Measurements from ENCODE around the gene GRHL1.

Gene GRHL1

GRCh38 chr2:10047616-10048500 lies 96.4 kb downstream of the GRHL1 start:
- no peak for TF ChIP-seq CTCF (IDR thresholded peaks at IDR 0.05; ENCODE audit: insufficient read depth, low read length, poor library complexity, severe bottlenecking)
- TF ChIP-seq EZH2phosphoT487 (conservative IDR thresholded peaks at IDR 0.05; ENCODE audit: low read length): no peak

GRCh38 chr2:10048501-10049171 lies 97.1 kb downstream of the GRHL1 start:
- Histone ChIP-seq H3K36me3 (ENCODE audit: low read length) (no peaks in the 10 kb centered on the region), H3K4me2 (ENCODE audit: low read depth, low read length, poor library complexity, severe bottlenecking) (no peak overlapping the region), H3K9me2 (replicated peaks; ENCODE audit: insufficient read depth, low read length) (no peaks in the 10 kb centered on the region), H2AFZ (ENCODE audit: low read depth, low read length, severe bottlenecking) (no peak overlapping the region), H3K9me3 (ENCODE audit: insufficient read depth, low read length) (no peaks in the 10 kb centered on the region), H3K27me3 (ENCODE audit: low read length) (no peaks in the 10 kb centered on the region), H3K9ac (ENCODE audit: low read length) (no peak overlapping the region), H3K27ac (ENCODE audit: low read depth, low read length) (no peak overlapping the region), H4K20me1 (ENCODE audit: low read depth, low read length) (no peaks in the 10 kb centered on the region), H3K4me3 (ENCODE audit: insufficient read depth, low read length, poor library complexity, severe bottlenecking) (no peak overlapping the region), H3K79me2 (ENCODE audit: insufficient read depth, low read length) (no peaks in the 10 kb centered on the region), H3F3A (ENCODE audit: insufficient read depth) (no peaks in the 10 kb centered on the region)
- TF ChIP-seq CTCF (IDR thresholded peaks at IDR 0.05; ENCODE audit: insufficient read depth, low read length, poor library complexity, severe bottlenecking) (peak; percentile 50), EZH2phosphoT487 (conservative IDR thresholded peaks at IDR 0.05; ENCODE audit: low read length) (no peak)

More at GRCh38 chr2:10047616-10048500, 96.4 kb downstream of the GRHL1 start:
- Histone ChIP-seq H3K27ac (ENCODE audit: low read depth, low read length) (no peak overlapping the region), H3K4me3 (ENCODE audit: insufficient read depth, low read length, poor library complexity, severe bottlenecking) (no peak overlapping the region), H3K36me3 (ENCODE audit: low read length) (no peaks in the 10 kb centered on the region), H3K9me2 (replicated peaks; ENCODE audit: insufficient read depth, low read length) (no peaks in the 10 kb centered on the region), H4K20me1 (ENCODE audit: low read depth, low read length) (no peaks in the 10 kb centered on the region), H3K9me3 (ENCODE audit: insufficient read depth, low read length) (no peaks in the 10 kb centered on the region), H3K27me3 (ENCODE audit: low read length) (no peaks in the 10 kb centered on the region), H3F3A (ENCODE audit: insufficient read depth) (no peaks in the 10 kb centered on the region), H3K4me2 (ENCODE audit: low read depth, low read length, poor library complexity, severe bottlenecking) (no peak overlapping the region), H3K9ac (ENCODE audit: low read length) (no peak overlapping the region), H3K79me2 (ENCODE audit: insufficient read depth, low read length) (no peaks in the 10 kb centered on the region), H2AFZ (ENCODE audit: low read depth, low read length, severe bottlenecking) (no peak overlapping the region)

All from SU-DHL-6 (cell line).